Astrocyte (in vitro differentiated cells and primary cell): ENCODE measurements around the gene DUSP1. TPM values are rescaled to one million over a fixed set of nuclear protein-coding genes. Genes with fewer than 3 reads are reported as not detected.

ENCODE experiments used
- DNase-seq: peaks from one replicate; pipeline ENCODE4 v3.0.0-alpha.2; 2010; ENCODE audit warnings: low read depth
- FAIRE-seq: peaks from 2 replicates; lab custom pipeline; 2011; peaks lifted over from hg19 to GRCh38; lab: Jason Lieb, UNC
- H2AFZ ChIP-seq: 2 replicates; pipeline ENCODE4 v1.6.0; 2012; ENCODE audit warnings: low read depth, low read length, inconsistent platforms
- H3K27ac ChIP-seq: 2 replicates; pipeline ENCODE4 v1.5.1; 2011; ENCODE audit warnings: low read depth, low read length, inconsistent platforms
- H3K27me3 ChIP-seq: 2 replicates; pipeline ENCODE4 v1.6.0; 2011; ENCODE audit warnings: low read length, inconsistent platforms; ENCODE audit not compliant: insufficient read depth
- H3K36me3 ChIP-seq: 2 replicates; pipeline ENCODE4 v1.5.1; 2011; ENCODE audit warnings: low read length, inconsistent platforms; ENCODE audit not compliant: insufficient read depth
- H3K4me1 ChIP-seq: 2 replicates; pipeline ENCODE4 v1.5.1; 2011; ENCODE audit warnings: low read length, inconsistent platforms; ENCODE audit not compliant: insufficient read depth
- H3K4me2 ChIP-seq: 2 replicates; pipeline ENCODE4 v1.6.0; 2012; ENCODE audit warnings: low read length, inconsistent platforms
- H3K4me3 ChIP-seq: 2 replicates; pipeline ENCODE4 v1.5.1; 2011; ENCODE audit warnings: low read depth, mild to moderate bottlenecking, low read length, inconsistent platforms; ENCODE audit not compliant: insufficient read depth
- H3K79me2 ChIP-seq: 2 replicates; pipeline ENCODE4 v1.6.0; 2012; ENCODE audit warnings: mild to moderate bottlenecking, low read length, inconsistent platforms; ENCODE audit not compliant: insufficient read depth
- H3K9ac ChIP-seq: 2 replicates; pipeline ENCODE4 v1.6.0; 2012; ENCODE audit warnings: mild to moderate bottlenecking, low read length, inconsistent platforms
- H3K9me3 ChIP-seq: 2 replicates; pipeline ENCODE4 v1.5.1; 2012; ENCODE audit warnings: low read depth, mild to moderate bottlenecking, low read length, inconsistent platforms; ENCODE audit not compliant: insufficient read depth
- H4K20me1 ChIP-seq: 2 replicates; pipeline ENCODE4 v1.6.0; 2012; ENCODE audit warnings: low read length, inconsistent platforms; ENCODE audit not compliant: insufficient read depth
- H3K27ac Mint-ChIP-seq: one replicate; pipeline ENCODE4 v1.8.0; 2021; ENCODE audit warnings: mild to moderate bottlenecking, mixed read lengths; ENCODE audit not compliant: unreplicated experiment
- H3K27me3 Mint-ChIP-seq: one replicate; pipeline ENCODE4 v1.8.0; 2021; ENCODE audit warnings: low read depth, mixed read lengths; ENCODE audit not compliant: unreplicated experiment
- H3K36me3 Mint-ChIP-seq: one replicate; pipeline ENCODE4 v1.8.0; 2021; ENCODE audit warnings: low read depth, mixed read lengths; ENCODE audit not compliant: unreplicated experiment
- H3K4me1 Mint-ChIP-seq: one replicate; pipeline ENCODE4 v1.8.0; 2021; ENCODE audit warnings: low read depth, mixed read lengths; ENCODE audit not compliant: unreplicated experiment
- H3K4me3 Mint-ChIP-seq: one replicate; pipeline ENCODE4 v1.8.0; 2021; ENCODE audit warnings: mild to moderate bottlenecking, moderate library complexity, mixed read lengths; ENCODE audit not compliant: unreplicated experiment
- H3K9me3 Mint-ChIP-seq: one replicate; pipeline ENCODE4 v1.8.0; 2021; ENCODE audit warnings: mild to moderate bottlenecking, mixed read lengths; ENCODE audit not compliant: unreplicated experiment
- EZH2 ChIP-seq: IDR thresholded peaks from 2 replicates; pipeline ENCODE4 v1.6.1; 2012; ENCODE audit warnings: mild to moderate bottlenecking, low read length, inconsistent platforms; ENCODE audit not compliant: insufficient read depth
- total RNA-seq: library from RNA; stranded (reverse); gene quantifications from 2 replicates; pipeline ENCODE4 v1.2.1, GENCODE V29; 2021
- TF ChIP-seq, protein P1 (sequence below): IDR thresholded peaks from 2 replicates; pipeline ENCODE4 v1.5.1; 2011; ENCODE audit warnings: low read depth, mild to moderate bottlenecking, inconsistent platforms, low read length, moderate library complexity; ENCODE audit not compliant: insufficient read depth

Gene DUSP1
- total RNA-seq, 1 donor from 2014 or later = 90.1 TPM

GRCh38 chr5:172805736-172806255 lies 34.8 kb upstream of the DUSP1 start:
- FAIRE-seq (no peak), DNase-seq (no peak)
- Mint-ChIP-seq H3K36me3 (no peaks in the 10 kb centered on the region), H3K4me1 (peaks cover 19% of the 10 kb centered on the region), H3K4me3 (no peak overlapping the region), H3K27ac (peak overlapping the region; percentile 47), H3K27me3 (no peaks in the 10 kb centered on the region), H3K9me3 (no peaks in the 10 kb centered on the region)
- H3K9me3 ChIP-seq = no peaks in the 10 kb centered on the region
- no peak overlapping the region for H2AFZ ChIP-seq
- peaks cover 34% of the 10 kb centered on the region for H3K4me1 ChIP-seq
- H3K27me3 ChIP-seq = no peaks in the 10 kb centered on the region
- H3K27ac ChIP-seq = no peak overlapping the region
- TF ChIP-seq, protein P1, sequence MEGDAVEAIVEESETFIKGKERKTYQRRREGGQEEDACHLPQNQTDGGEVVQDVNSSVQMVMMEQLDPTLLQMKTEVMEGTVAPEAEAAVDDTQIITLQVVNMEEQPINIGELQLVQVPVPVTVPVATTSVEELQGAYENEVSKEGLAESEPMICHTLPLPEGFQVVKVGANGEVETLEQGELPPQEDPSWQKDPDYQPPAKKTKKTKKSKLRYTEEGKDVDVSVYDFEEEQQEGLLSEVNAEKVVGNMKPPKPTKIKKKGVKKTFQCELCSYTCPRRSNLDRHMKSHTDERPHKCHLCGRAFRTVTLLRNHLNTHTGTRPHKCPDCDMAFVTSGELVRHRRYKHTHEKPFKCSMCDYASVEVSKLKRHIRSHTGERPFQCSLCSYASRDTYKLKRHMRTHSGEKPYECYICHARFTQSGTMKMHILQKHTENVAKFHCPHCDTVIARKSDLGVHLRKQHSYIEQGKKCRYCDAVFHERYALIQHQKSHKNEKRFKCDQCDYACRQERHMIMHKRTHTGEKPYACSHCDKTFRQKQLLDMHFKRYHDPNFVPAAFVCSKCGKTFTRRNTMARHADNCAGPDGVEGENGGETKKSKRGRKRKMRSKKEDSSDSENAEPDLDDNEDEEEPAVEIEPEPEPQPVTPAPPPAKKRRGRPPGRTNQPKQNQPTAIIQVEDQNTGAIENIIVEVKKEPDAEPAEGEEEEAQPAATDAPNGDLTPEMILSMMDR = no peak
- no peak overlapping the region for H3K4me3 ChIP-seq
- H3K36me3 ChIP-seq = no peaks in the 10 kb centered on the region
- H3K79me2 ChIP-seq = no peaks in the 10 kb centered on the region
- no peak overlapping the region for H3K4me2 ChIP-seq
- no peak overlapping the region for H3K9ac ChIP-seq
- H4K20me1 ChIP-seq = no peaks in the 10 kb centered on the region

DNA sequence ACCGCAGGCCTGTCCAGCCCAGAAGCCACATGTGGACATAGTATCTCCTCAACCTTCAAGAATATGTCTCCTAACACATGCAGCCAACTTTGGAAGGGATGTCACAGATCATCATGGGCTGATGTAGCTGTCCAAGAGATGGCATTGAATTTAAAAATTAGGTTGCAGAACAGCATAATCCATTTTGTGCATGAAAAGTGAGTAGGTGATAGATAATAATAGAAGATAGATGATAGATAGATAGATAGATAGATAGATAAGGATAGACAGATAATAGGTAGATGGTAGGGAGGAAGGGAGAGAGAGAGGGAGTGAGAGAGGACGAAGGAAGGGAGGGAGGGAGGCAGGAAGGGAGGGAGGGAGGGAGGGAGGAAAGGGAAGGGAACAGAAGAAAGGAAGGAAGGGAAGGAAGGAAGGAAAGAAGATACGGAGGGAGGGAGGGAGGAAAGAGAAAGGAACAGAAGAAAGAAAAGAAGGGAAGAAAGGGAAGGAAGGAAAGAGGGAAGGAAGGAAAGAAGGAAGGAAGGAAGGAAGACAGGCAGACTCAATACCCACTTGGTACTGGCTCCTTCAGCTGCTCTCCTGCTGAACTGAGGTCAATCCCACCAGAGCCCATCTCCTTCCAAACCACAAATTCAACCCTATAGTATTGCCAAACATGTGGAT lies 34.2 kb upstream of the DUSP1 start:
- Mint-ChIP-seq H3K36me3 (no peaks in the 10 kb centered on the region), H3K4me3 (no peak overlapping the region), H3K4me1 (peaks cover 22% of the 10 kb centered on the region), H3K27me3 (no peaks in the 10 kb centered on the region), H3K27ac (no peak overlapping the region), H3K9me3 (peaks cover 2% of the 10 kb centered on the region)
- Histone ChIP-seq H3K27ac (no peak overlapping the region), H3K4me3 (no peak overlapping the region), H3K36me3 (no peaks in the 10 kb centered on the region), H3K9me3 (no peaks in the 10 kb centered on the region), H3K4me1 (peaks cover 40% of the 10 kb centered on the region), H2AFZ (no peak overlapping the region), H3K27me3 (no peaks in the 10 kb centered on the region), H4K20me1 (no peaks in the 10 kb centered on the region), H3K4me2 (no peak overlapping the region), H3K9ac (no peak overlapping the region), H3K79me2 (no peaks in the 10 kb centered on the region)
- FAIRE-seq = no peak
- TF ChIP-seq, protein P1 = no peak
- no peak for TF ChIP-seq EZH2
- no peak for DNase-seq

GRCh38 chr5:172802567-172803176 lies 31.7 kb upstream of the DUSP1 start:
- peak; percentile 72 for DNase-seq
- H3K27me3 Mint-ChIP-seq = no peaks in the 10 kb centered on the region
- Histone ChIP-seq H3K9me3 (no peaks in the 10 kb centered on the region), H3K27ac (peak overlapping the region; percentile 86), H3K4me1 (peaks cover 59% of the 10 kb centered on the region), H3K9ac (no peak overlapping the region), H3K4me2 (no peak overlapping the region), H3K36me3 (no peaks in the 10 kb centered on the region), H4K20me1 (no peaks in the 10 kb centered on the region), H2AFZ (no peak overlapping the region), H3K79me2 (no peaks in the 10 kb centered on the region), H3K4me3 (no peak overlapping the region), H3K27me3 (no peaks in the 10 kb centered on the region)
- H3K27ac Mint-ChIP-seq = no peak overlapping the region
- no peaks in the 10 kb centered on the region for H3K36me3 Mint-ChIP-seq
- no peak for FAIRE-seq
- H3K4me1 Mint-ChIP-seq = peaks cover 27% of the 10 kb centered on the region
- peaks cover 2% of the 10 kb centered on the region for H3K9me3 Mint-ChIP-seq
- TF ChIP-seq, protein P1 = no peak
- TF ChIP-seq EZH2 = no peak
- H3K4me3 Mint-ChIP-seq = no peak overlapping the region
